OCI-LY1 (cell line): ENCODE measurements around the gene FOXB2.

Experiments used
- CTCF ChIP-seq: fragments of 200-600 bp; sonication (generic), shearing (Covaris generic); IDR thresholded peaks from 2 replicates; pipeline ENCODE4 v1.5.1; 2017; ENCODE audit warnings: mild to moderate bottlenecking, antibody characterized with exemption, low read length, moderate library complexity, mixed read lengths
- EZH2 ChIP-seq: fragments of 200-600 bp; sonication (generic), shearing (Covaris generic); IDR thresholded peaks from 2 replicates; pipeline ENCODE4 v1.8.0; 2017; ENCODE audit warnings: borderline replicate concordance, mixed run types, mild to moderate bottlenecking, antibody characterized with exemption, low read length, moderate library complexity, mixed read lengths

- TF ChIP-seq EZH2: no peak
- no peak for TF ChIP-seq CTCF
Observed at GRCh38 chr9:76984486-76984885, 35.0 kb upstream of the FOXB2 start.
